GM12878 (cell line): ENCODE measurements around the gene DUOXA2. TPM values are rescaled to one million over a fixed set of nuclear protein-coding genes. Genes with fewer than 3 reads are reported as not detected.

Experiments
- ATAC-seq: fragments of 200-7000 bp; cut with Tn5 transposase; 3 replicates; pipeline ENCODE4 v1.9.1; 2020; ENCODE audit warnings: mild to moderate bottlenecking, moderate library complexity
- BruUV-seq: library from RNA; stranded (reverse); fragments of 400-500 nt; replicated peaks from 2 replicates; lab custom pipeline; 2021; lab: Mats Ljungman, UMichigan
- CTCF ChIA-PET: fragments of 300-600 bp; sonication (Branson Sonifier 250); formaldehyde crosslinking; extraction: SDS; loops from one replicate; lab custom pipeline; 2021; ENCODE audit warnings: inconsistent platforms; lab: Yijun Ruan, JAX
- POLR2A ChIA-PET: fragments of 350-600 bp; formaldehyde crosslinking; extraction: SDS; loops from one replicate; lab custom pipeline; 2021; ENCODE audit warnings: inconsistent platforms; lab: Charles Lee
- RAD21 ChIA-PET: fragments of 300-600 bp; sonication (Branson Sonifier 250); formaldehyde crosslinking; loops from one replicate; lab custom pipeline; 2023; ENCODE audit warnings: antibody characterized with exemption; ENCODE audit not compliant: unreplicated experiment; lab: Charles Lee
- SMC1A ChIA-PET: fragments of 300-600 bp; sonication (Branson Sonifier 250); formaldehyde crosslinking; loops from one replicate; lab custom pipeline; 2023; ENCODE audit not compliant: unreplicated experiment, uncharacterized antibody; lab: Charles Lee
- DNase-seq: peaks from one replicate; pipeline ENCODE4 v3.0.0-alpha.2; 2011; ENCODE audit warnings: low read depth, low spot score
- FAIRE-seq: peaks from 3 replicates; lab custom pipeline; 2011; peaks lifted over from hg19 to GRCh38; lab: Jason Lieb, UNC
- H2AFZ ChIP-seq: 2 replicates; pipeline ENCODE4 v1.6.0; 2011; ENCODE audit warnings: low read depth, low read length, control low read depth; ENCODE audit not compliant: control insufficient read depth
- H3K27ac ChIP-seq: 2 replicates; pipeline ENCODE4 v1.5.1; 2011; ENCODE audit warnings: control low read depth; ENCODE audit not compliant: control insufficient read depth, insufficient read depth
- H3K27me3 ChIP-seq, 2 experiments: replicated peaks in 1 of 2; 2 replicates each; pipeline versions ENCODE4 v1.6.0 to v1.6.1; 2011; ENCODE audit warnings: low read length in 1 of 2; ENCODE audit not compliant: control insufficient read depth in 2 of 2, insufficient read depth in 2 of 2
- H3K36me3 ChIP-seq, 2 experiments: 2 replicates each; pipeline ENCODE4 v1.5.1; 2011; ENCODE audit warnings: low read length in 1 of 2; ENCODE audit not compliant: control insufficient read depth in 2 of 2, insufficient read depth in 2 of 2
- H3K4me1 ChIP-seq: 2 replicates; pipeline ENCODE4 v1.6.1; 2011; ENCODE audit warnings: mild to moderate bottlenecking, low read length, moderate library complexity, mixed read lengths; ENCODE audit not compliant: control insufficient read depth, insufficient read depth
- H3K4me2 ChIP-seq: 2 replicates; pipeline ENCODE4 v1.6.0; 2011; ENCODE audit warnings: control low read depth; ENCODE audit not compliant: control insufficient read depth, insufficient read depth
- H3K4me3 ChIP-seq: fragments of 200-600 bp; sonication (generic); 2 replicates; pipeline ENCODE4 v1.5.1; 2016
- H3K79me2 ChIP-seq: 2 replicates; pipeline ENCODE4 v1.6.0; 2011; ENCODE audit warnings: low read length; ENCODE audit not compliant: control insufficient read depth, insufficient read depth
- H3K9ac ChIP-seq: 2 replicates; pipeline ENCODE4 v1.8.0; 2011; ENCODE audit warnings: low read length, control low read depth, mixed read lengths; ENCODE audit not compliant: control insufficient read depth, insufficient read depth
- H3K9me3 ChIP-seq: replicated peaks from 3 replicates; pipeline ENCODE4 v1.5.1; 2011; ENCODE audit warnings: mild to moderate bottlenecking, low read length; ENCODE audit not compliant: control insufficient read depth, insufficient read depth
- H4K20me1 ChIP-seq: 2 replicates; pipeline ENCODE4 v1.6.0; 2011; ENCODE audit not compliant: control insufficient read depth, insufficient read depth
- DPF2 ChIP-seq: fragments of 450-650 bp; IDR thresholded peaks from 2 replicates; pipeline ENCODE4 v1.6.1; 2017; ENCODE audit warnings: mild to moderate bottlenecking
- E2F8 ChIP-seq: fragments of 450-650 bp; IDR thresholded peaks from 2 replicates; pipeline ENCODE4 v1.6.1; 2018; ENCODE audit warnings: mild to moderate bottlenecking, low read depth, moderate library complexity; ENCODE audit not compliant: partially characterized antibody
- IKZF1 ChIP-seq: fragments of 450-650 bp; conservative IDR thresholded peaks from 2 replicates; pipeline ENCODE4 v1.6.1; 2017; ENCODE audit warnings: antibody characterized with exemption, mild to moderate bottlenecking
- NR2F1 ChIP-seq: fragments of 450-650 bp; conservative IDR thresholded peaks from 2 replicates; pipeline ENCODE4 v1.6.1; 2017; ENCODE audit warnings: mild to moderate bottlenecking
- RAD51 ChIP-seq: fragments of 450-650 bp; IDR thresholded peaks from 2 replicates; pipeline ENCODE4 v1.6.1; 2016; ENCODE audit warnings: moderate library complexity, mild to moderate bottlenecking, inconsistent platforms
- RELB ChIP-seq: fragments of 450-650 bp; IDR thresholded peaks from 2 replicates; pipeline ENCODE4 v1.6.1; 2017; ENCODE audit warnings: low read depth, mild to moderate bottlenecking, moderate library complexity
- WGBS: methylation state at CpG from one replicate; pipeline ENCODE4 v1.1.6; 2016; ENCODE audit warnings: low lambda C conversion rate; ENCODE audit not compliant: insufficient replicate concordance, insufficient coverage; ENCODE audit errors: missing lambda C conversion rate; 5-methylcytosine and 5-hydroxymethylcytosine counted together
- in situ Hi-C: fragments of 300-500 bp; cut with MboI; formaldehyde crosslinking; loops from 9 replicates; pipeline ENCODE4 v1.14.3; 2018; ENCODE audit warnings: mixed read lengths
- intact Hi-C: fragments of 100-400 bp; cut with micrococcal nuclease; formaldehyde crosslinking; loops from one replicate; pipeline ENCODE4 v1.14.2; 2022; ENCODE audit not compliant: unreplicated experiment
- polyA plus RNA-seq, 11 experiments: library from polyadenylated mRNA; depleted of rRNA in 4 of 11; unstranded in 6 of 11; stranded (reverse) in 5 of 11; fragments of >200 nt; fragmentation: Nextera tagmentation in 4 of 11; fragmentation: Illumina TruSeq in 1 of 11; extraction: Ambion mirVana in 4 of 11; extraction: Trizol in 1 of 11; gene quantifications; 1 replicate in 1 of 11; 2 replicates in 10 of 11; pipeline versions ENCODE4 v1.2.1 to v1.2.3, GENCODE V29; 2011 to 2016; ENCODE audit warnings: inconsistent platforms in 2 of 11, missing spikeins in 2 of 11, low read depth in 1 of 11
- total RNA-seq, 4 experiments: library from RNA; depleted of rRNA in 3 of 4; stranded (reverse); fragments of >200 nt in 3 of 4; fragmentation: Illumina TruSeq in 1 of 4; extraction: Trizol in 1 of 4; gene quantifications; 2 replicates each; pipeline versions ENCODE4 v1.2.1 to v1.2.3, GENCODE V29; 2013 to 2021
- TF ChIP-seq, protein P1 (sequence below), 3 experiments: IDR thresholded peaks in 2 of 3; conservative IDR thresholded peaks in 1 of 3; 2 replicates each; pipeline ENCODE4 v1.5.1; 2011; ENCODE audit warnings: low read depth in 3 of 3, low read length in 3 of 3, mild to moderate bottlenecking in 3 of 3, control low read depth in 2 of 3, moderate library complexity in 2 of 3, inconsistent platforms in 1 of 3, mixed read lengths in 1 of 3; ENCODE audit not compliant: control insufficient read depth in 2 of 3, insufficient read depth in 1 of 3; ENCODE audit errors: extremely low read depth in 1 of 3
- TF ChIP-seq, protein P2 (sequence below): fragments of 450-650 bp; IDR thresholded peaks from 2 replicates; pipeline ENCODE4 v1.6.1; 2017; ENCODE audit warnings: mild to moderate bottlenecking, moderate library complexity

The DUOXA2 gene
- total and polyA plus RNA-seq, 10 of the 15 experiments (the other 5 are each of a cell fraction or from before 2014, with no cell fraction given): not detected

GRCh38 chr15:45134046-45134445 is 19.9 kb downstream of the DUOXA2 start (continued):
- no peak for TF ChIP-seq E2F8

DNA sequence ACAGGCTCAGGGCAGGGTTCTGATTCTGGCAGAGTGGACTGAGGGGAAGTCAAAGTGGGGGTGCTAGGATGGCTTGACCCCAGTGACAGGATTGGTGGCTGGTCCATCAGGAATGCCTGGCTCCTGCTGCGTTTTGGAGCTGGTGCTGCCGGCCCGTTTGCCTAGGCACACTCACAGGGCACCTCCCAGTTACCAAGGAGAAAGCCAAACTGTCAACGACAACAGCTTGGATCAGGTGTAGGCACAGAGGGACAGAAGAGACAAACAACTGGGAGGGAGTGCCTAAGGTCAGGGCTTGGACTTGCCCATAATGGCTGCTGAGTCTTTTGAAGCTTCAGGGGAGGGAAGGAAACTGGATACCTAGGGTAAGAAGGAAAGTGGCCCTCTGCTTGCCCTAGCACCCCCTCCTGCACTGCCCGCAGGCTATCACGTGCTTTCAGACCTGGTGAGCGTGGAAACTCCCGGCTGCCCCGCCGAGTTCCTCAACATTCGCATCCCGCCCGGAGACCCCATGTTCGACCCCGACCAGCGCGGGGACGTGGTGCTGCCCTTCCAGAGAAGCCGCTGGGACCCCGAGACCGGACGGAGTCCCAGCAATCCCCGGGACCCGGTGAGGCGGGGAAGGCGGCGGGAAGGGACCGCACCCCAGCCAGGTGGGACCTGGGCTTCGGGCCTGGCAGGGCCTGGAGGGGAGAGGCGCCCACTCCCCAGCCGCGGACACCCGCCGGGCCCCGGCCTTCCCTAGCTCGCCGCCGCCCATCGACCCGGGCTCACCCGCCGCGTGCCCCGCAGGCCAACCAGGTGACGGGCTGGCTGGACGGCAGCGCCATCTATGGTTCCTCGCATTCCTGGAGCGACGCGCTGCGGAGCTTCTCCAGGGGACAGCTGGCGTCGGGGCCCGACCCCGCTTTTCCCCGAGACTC is 20.8 kb downstream of the DUOXA2 start:
- no peaks in the 10 kb centered on the region for H3K36me3 ChIP-seq
- H4K20me1 ChIP-seq: no peaks in the 10 kb centered on the region
- no peak overlapping the region for H3K4me2 ChIP-seq
- DNase-seq: no peak
- H3K9me3 ChIP-seq: no peaks in the 10 kb centered on the region
- ATAC-seq: peak; percentile 70
- no peak overlapping the region for H3K9ac ChIP-seq
- ChIA-PET CTCF (interaction anchor here (0.7 to 3.3 kb wide), 4 partner anchors 8 to 17 kb away, joined by 3 to 11 read pairs (median 4); no protein-coding TSS in a partner anchor), SMC1A (no interaction called here), RAD21 (interaction anchor here (1.5 to 1.8 kb wide), 2 partner anchors 8 to 17 kb away, joined by 3 to 5 read pairs; no protein-coding TSS in a partner anchor), POLR2A (no interaction called here)
- no peaks in the 10 kb centered on the region for H3K79me2 ChIP-seq
- H2AFZ ChIP-seq: peak overlapping the region; percentile 11; the same call in 1 of the 2 replicates
- intact Hi-C loops: no loop called here
- peaks cover 3 to 10% of the 10 kb centered on the region in 2 experiments; a peak in 3 of 4 replicates for H3K27me3 ChIP-seq
- no peak overlapping the region for H3K4me3 ChIP-seq
- no peaks in the 10 kb centered on the region for H3K4me1 ChIP-seq
- WGBS: 32% methylated on average over 33 of the region's 57 CpGs
- FAIRE-seq: no peak
- no peak overlapping the region for H3K27ac ChIP-seq
- no TSS peak for BruUV-seq
- in situ Hi-C loops: no loop called here
- TF ChIP-seq, protein P1, sequence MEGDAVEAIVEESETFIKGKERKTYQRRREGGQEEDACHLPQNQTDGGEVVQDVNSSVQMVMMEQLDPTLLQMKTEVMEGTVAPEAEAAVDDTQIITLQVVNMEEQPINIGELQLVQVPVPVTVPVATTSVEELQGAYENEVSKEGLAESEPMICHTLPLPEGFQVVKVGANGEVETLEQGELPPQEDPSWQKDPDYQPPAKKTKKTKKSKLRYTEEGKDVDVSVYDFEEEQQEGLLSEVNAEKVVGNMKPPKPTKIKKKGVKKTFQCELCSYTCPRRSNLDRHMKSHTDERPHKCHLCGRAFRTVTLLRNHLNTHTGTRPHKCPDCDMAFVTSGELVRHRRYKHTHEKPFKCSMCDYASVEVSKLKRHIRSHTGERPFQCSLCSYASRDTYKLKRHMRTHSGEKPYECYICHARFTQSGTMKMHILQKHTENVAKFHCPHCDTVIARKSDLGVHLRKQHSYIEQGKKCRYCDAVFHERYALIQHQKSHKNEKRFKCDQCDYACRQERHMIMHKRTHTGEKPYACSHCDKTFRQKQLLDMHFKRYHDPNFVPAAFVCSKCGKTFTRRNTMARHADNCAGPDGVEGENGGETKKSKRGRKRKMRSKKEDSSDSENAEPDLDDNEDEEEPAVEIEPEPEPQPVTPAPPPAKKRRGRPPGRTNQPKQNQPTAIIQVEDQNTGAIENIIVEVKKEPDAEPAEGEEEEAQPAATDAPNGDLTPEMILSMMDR (IDR thresholded peaks at IDR 0.05 in 2 of 3, conservative IDR thresholded peaks at IDR 0.05 in 1 of 3; ENCODE audit: control insufficient read depth in 2 of 3, extremely low read depth in 1 of 3, insufficient read depth in 1 of 3, low read depth in 3 of 3, low read length in 3 of 3): peak in 1 of 3 experiments; percentile 21; a peak in 2 of 6 replicates
- TF ChIP-seq RAD51 (peak; percentile 65; the same call in 1 of the 2 replicates), RELB (0 out of 2 replicates have a peak, but pooled peaks have one; percentile 66), NR2F1 (peak; percentile 32; the same call in 1 of the 2 replicates), IKZF1 (peak; percentile 56), DPF2 (peak; percentile 42; the same call in 1 of the 2 replicates)
- TF ChIP-seq, protein P2, sequence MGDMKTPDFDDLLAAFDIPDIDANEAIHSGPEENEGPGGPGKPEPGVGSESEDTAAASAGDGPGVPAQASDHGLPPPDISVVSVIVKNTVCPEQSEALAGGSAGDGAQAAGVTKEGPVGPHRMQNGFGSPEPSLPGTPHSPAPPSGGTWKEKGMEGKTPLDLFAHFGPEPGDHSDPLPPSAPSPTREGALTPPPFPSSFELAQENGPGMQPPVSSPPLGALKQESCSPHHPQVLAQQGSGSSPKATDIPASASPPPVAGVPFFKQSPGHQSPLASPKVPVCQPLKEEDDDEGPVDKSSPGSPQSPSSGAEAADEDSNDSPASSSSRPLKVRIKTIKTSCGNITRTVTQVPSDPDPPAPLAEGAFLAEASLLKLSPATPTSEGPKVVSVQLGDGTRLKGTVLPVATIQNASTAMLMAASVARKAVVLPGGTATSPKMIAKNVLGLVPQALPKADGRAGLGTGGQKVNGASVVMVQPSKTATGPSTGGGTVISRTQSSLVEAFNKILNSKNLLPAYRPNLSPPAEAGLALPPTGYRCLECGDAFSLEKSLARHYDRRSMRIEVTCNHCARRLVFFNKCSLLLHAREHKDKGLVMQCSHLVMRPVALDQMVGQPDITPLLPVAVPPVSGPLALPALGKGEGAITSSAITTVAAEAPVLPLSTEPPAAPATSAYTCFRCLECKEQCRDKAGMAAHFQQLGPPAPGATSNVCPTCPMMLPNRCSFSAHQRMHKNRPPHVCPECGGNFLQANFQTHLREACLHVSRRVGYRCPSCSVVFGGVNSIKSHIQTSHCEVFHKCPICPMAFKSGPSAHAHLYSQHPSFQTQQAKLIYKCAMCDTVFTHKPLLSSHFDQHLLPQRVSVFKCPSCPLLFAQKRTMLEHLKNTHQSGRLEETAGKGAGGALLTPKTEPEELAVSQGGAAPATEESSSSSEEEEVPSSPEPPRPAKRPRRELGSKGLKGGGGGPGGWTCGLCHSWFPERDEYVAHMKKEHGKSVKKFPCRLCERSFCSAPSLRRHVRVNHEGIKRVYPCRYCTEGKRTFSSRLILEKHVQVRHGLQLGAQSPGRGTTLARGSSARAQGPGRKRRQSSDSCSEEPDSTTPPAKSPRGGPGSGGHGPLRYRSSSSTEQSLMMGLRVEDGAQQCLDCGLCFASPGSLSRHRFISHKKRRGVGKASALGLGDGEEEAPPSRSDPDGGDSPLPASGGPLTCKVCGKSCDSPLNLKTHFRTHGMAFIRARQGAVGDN: peak; percentile 75
